Measurements from ENCODE around the gene TNFSF15.

- TF ChIP-seq CTCF (IDR thresholded peaks at IDR 0.05; ENCODE audit: low read depth, low read length): no peak
- no peak for TF ChIP-seq EZH2phosphoT487 (IDR thresholded peaks at IDR 0.05; ENCODE audit: low read depth)
Measured at GRCh38 chr9:114851306-114851705, 45.5 kb upstream of the TNFSF15 start.
